ENCODE data around the gene BICD1.

BICD1 gene

GRCh38 chr12:32191445-32191844, 84.8 kb downstream of the BICD1 start:
- H3K27ac ChIP-seq, result no peak overlapping the region
- TF ChIP-seq CTCF (conservative IDR thresholded peaks at IDR 0.05) (no peak), ZFX (IDR thresholded peaks at IDR 0.05) (no peak)

- H3K27ac ChIP-seq, result no peak overlapping the region
- TF ChIP-seq ZFX (IDR thresholded peaks at IDR 0.05) (no peak), CTCF (conservative IDR thresholded peaks at IDR 0.05) (no peak)
Measured at GRCh38 chr12:32196250-32197198, 89.9 kb downstream of the BICD1 start.

- TF ChIP-seq CTCF (conservative IDR thresholded peaks at IDR 0.05), result no peak
- TF ChIP-seq ZFX (IDR thresholded peaks at IDR 0.05), result no peak
Measured at GRCh38 chr12:32197421-32197820, 90.8 kb downstream of the BICD1 start.

GRCh38 chr12:32198555-32198954, 91.9 kb downstream of the BICD1 start:
- TF ChIP-seq CTCF (conservative IDR thresholded peaks at IDR 0.05), result no peak
- no peak for TF ChIP-seq ZFX (IDR thresholded peaks at IDR 0.05)
- no peak overlapping the region for H3K27ac ChIP-seq

More at GRCh38 chr12:32197421-32197820, 90.8 kb downstream of the BICD1 start:
- H3K27ac ChIP-seq, result no peak overlapping the region

GRCh38 chr12:32201096-32201495, 94.4 kb downstream of the BICD1 start:
- TF ChIP-seq ZFX (IDR thresholded peaks at IDR 0.05) (no peak), CTCF (conservative IDR thresholded peaks at IDR 0.05) (no peak)
- H3K27ac ChIP-seq, result no peak overlapping the region

GRCh38 chr12:32201976-32202375, 95.3 kb downstream of the BICD1 start:
- H3K27ac ChIP-seq, result no peak overlapping the region
- no peak for TF ChIP-seq CTCF (conservative IDR thresholded peaks at IDR 0.05)
- TF ChIP-seq ZFX (IDR thresholded peaks at IDR 0.05), result no peak

GRCh38 chr12:32205731-32206130, 99.1 kb downstream of the BICD1 start:
- no peak overlapping the region for H3K27ac ChIP-seq

More at GRCh38 chr12:32205731-32206130, 99.1 kb downstream of the BICD1 start:
- TF ChIP-seq CTCF (conservative IDR thresholded peaks at IDR 0.05), result no peak
- TF ChIP-seq ZFX (IDR thresholded peaks at IDR 0.05), result no peak
